ENCODE measurements around the gene ST3GAL3. TPM values are rescaled to one million over a fixed set of nuclear protein-coding genes. Genes with fewer than 3 reads are reported as not detected.
"Not testable (repeated sequence)": the region's sequence is repeated elsewhere in the genome, so short reads cannot be mapped to it uniquely, and the experiment has no call there.

The ST3GAL3 gene
- polyA plus RNA-seq, 2 donors = 3.6 to 4.5 TPM

GRCh38 chr1:43711524-43712386, 4.4 kb downstream of the ST3GAL3 start:
- 55 to 67% methylated on average over 3 of the region's 3 CpGs for WGBS, 2 donors
- H3K4me3 ChIP-seq (ENCODE audit: low read depth in 1 of 2, low read length in 2 of 2) = no peak overlapping the region
- H3K27me3 ChIP-seq (ENCODE audit: control insufficient read depth in 1 of 2, insufficient read depth in 2 of 2, low read length in 2 of 2) = no peaks in the 10 kb centered on the region
- H3K36me3 ChIP-seq (ENCODE audit: control insufficient read depth in 2 of 2, insufficient read depth in 2 of 2, low read length in 1 of 2) = no peaks in the 10 kb centered on the region
- H3K9me3 ChIP-seq (ENCODE audit: control insufficient read depth in 2 of 2, insufficient read depth in 1 of 2, low read depth in 1 of 2, low read length in 1 of 2) = no peaks in the 10 kb centered on the region
- no peaks in the 10 kb centered on the region for H3K4me1 ChIP-seq (ENCODE audit: control insufficient read depth in 2 of 2, insufficient read depth in 2 of 2, low read length in 1 of 2)
- H3K27ac ChIP-seq (ENCODE audit: low read depth in 2 of 2, low read length in 1 of 2) = no peak overlapping the region

- Histone ChIP-seq H3K27me3 (ENCODE audit: control insufficient read depth in 1 of 2, insufficient read depth in 2 of 2, low read length in 2 of 2) (no peaks in the 10 kb centered on the region), H3K4me3 (ENCODE audit: low read depth in 1 of 2, low read length in 2 of 2) (no peak overlapping the region), H3K9me3 (ENCODE audit: control insufficient read depth in 2 of 2, insufficient read depth in 1 of 2, low read depth in 1 of 2, low read length in 1 of 2) (no peaks in the 10 kb centered on the region), H3K4me1 (ENCODE audit: control insufficient read depth in 2 of 2, insufficient read depth in 2 of 2, low read length in 1 of 2) (no peaks in the 10 kb centered on the region), H3K36me3 (ENCODE audit: control insufficient read depth in 2 of 2, insufficient read depth in 2 of 2, low read length in 1 of 2) (no peaks in the 10 kb centered on the region), H3K27ac (ENCODE audit: low read depth in 2 of 2, low read length in 1 of 2) (peak overlapping the region in 1 of 2 donors; percentile 37)
- 79 to 81% methylated on average over 15 of the region's 15 CpGs for WGBS, 2 donors
Measured at GRCh38 chr1:43716559-43717281, 9.4 kb downstream of the ST3GAL3 start.

- 93 to 95% methylated on average over 6 of the region's 6 CpGs for WGBS, 2 donors
- no peaks in the 10 kb centered on the region for H3K27me3 ChIP-seq (ENCODE audit: control insufficient read depth in 1 of 2, insufficient read depth in 2 of 2, low read length in 2 of 2)
- H3K4me1 ChIP-seq (ENCODE audit: control insufficient read depth in 2 of 2, insufficient read depth in 2 of 2, low read length in 1 of 2) = no peaks in the 10 kb centered on the region
- no peaks in the 10 kb centered on the region for H3K36me3 ChIP-seq (ENCODE audit: control insufficient read depth in 2 of 2, insufficient read depth in 2 of 2, low read length in 1 of 2)
- H3K4me3 ChIP-seq (ENCODE audit: low read depth in 1 of 2, low read length in 2 of 2) = no peak overlapping the region
- H3K9me3 ChIP-seq (ENCODE audit: control insufficient read depth in 2 of 2, insufficient read depth in 1 of 2, low read depth in 1 of 2, low read length in 1 of 2) = no peaks in the 10 kb centered on the region
- H3K27ac ChIP-seq (ENCODE audit: low read depth in 2 of 2, low read length in 1 of 2) = no peak overlapping the region
Measured at GRCh38 chr1:43719063-43719462, 11.7 kb downstream of the ST3GAL3 start.

GRCh38 chr1:43719670-43720419, 12.5 kb downstream of the ST3GAL3 start:
- not testable (repeated sequence) for H3K27ac ChIP-seq (ENCODE audit: low read depth in 2 of 2, low read length in 1 of 2); H3K4me1 ChIP-seq (ENCODE audit: control insufficient read depth in 2 of 2, insufficient read depth in 2 of 2, low read length in 1 of 2); H3K36me3 ChIP-seq (ENCODE audit: control insufficient read depth in 2 of 2, insufficient read depth in 2 of 2, low read length in 1 of 2); H3K4me3 ChIP-seq (ENCODE audit: low read depth in 1 of 2, low read length in 2 of 2); H3K27me3 ChIP-seq (ENCODE audit: control insufficient read depth in 1 of 2, insufficient read depth in 2 of 2, low read length in 2 of 2); H3K9me3 ChIP-seq (ENCODE audit: control insufficient read depth in 2 of 2, insufficient read depth in 1 of 2, low read depth in 1 of 2, low read length in 1 of 2)
- 86 to 89% methylated on average over 10 of the region's 10 CpGs for WGBS, 2 donors

GRCh38 chr1:43722810-43723209, 15.5 kb downstream of the ST3GAL3 start:
- WGBS, 2 donors = 98 to 100% methylated on average over 2 of the region's 2 CpGs
- H3K4me1 ChIP-seq (ENCODE audit: control insufficient read depth in 2 of 2, insufficient read depth in 2 of 2, low read length in 1 of 2) = no peaks in the 10 kb centered on the region
- H3K9me3 ChIP-seq (ENCODE audit: control insufficient read depth in 2 of 2, insufficient read depth in 1 of 2, low read depth in 1 of 2, low read length in 1 of 2) = no peaks in the 10 kb centered on the region
- no peaks in the 10 kb centered on the region for H3K27me3 ChIP-seq (ENCODE audit: control insufficient read depth in 1 of 2, insufficient read depth in 2 of 2, low read length in 2 of 2)
- no peak overlapping the region for H3K4me3 ChIP-seq (ENCODE audit: low read depth in 1 of 2, low read length in 2 of 2)
- no peaks in the 10 kb centered on the region for H3K36me3 ChIP-seq (ENCODE audit: control insufficient read depth in 2 of 2, insufficient read depth in 2 of 2, low read length in 1 of 2)
- no peak overlapping the region for H3K27ac ChIP-seq (ENCODE audit: low read depth in 2 of 2, low read length in 1 of 2)

- WGBS, 2 donors = 94% methylated on average over 4 of the region's 4 CpGs
- Histone ChIP-seq H3K36me3 (ENCODE audit: control insufficient read depth in 2 of 2, insufficient read depth in 2 of 2, low read length in 1 of 2) (no peaks in the 10 kb centered on the region), H3K27ac (ENCODE audit: low read depth in 2 of 2, low read length in 1 of 2) (no peak overlapping the region), H3K4me3 (ENCODE audit: low read depth in 1 of 2, low read length in 2 of 2) (no peak overlapping the region), H3K27me3 (ENCODE audit: control insufficient read depth in 1 of 2, insufficient read depth in 2 of 2, low read length in 2 of 2) (no peaks in the 10 kb centered on the region), H3K9me3 (ENCODE audit: control insufficient read depth in 2 of 2, insufficient read depth in 1 of 2, low read depth in 1 of 2, low read length in 1 of 2) (no peaks in the 10 kb centered on the region), H3K4me1 (ENCODE audit: control insufficient read depth in 2 of 2, insufficient read depth in 2 of 2, low read length in 1 of 2) (no peaks in the 10 kb centered on the region)
Measured at GRCh38 chr1:43729816-43730463, 22.6 kb downstream of the ST3GAL3 start.

- Histone ChIP-seq H3K27ac (ENCODE audit: low read depth in 2 of 2, low read length in 1 of 2) (no peak overlapping the region), H3K4me3 (ENCODE audit: low read depth in 1 of 2, low read length in 2 of 2) (no peak overlapping the region), H3K27me3 (ENCODE audit: control insufficient read depth in 1 of 2, insufficient read depth in 2 of 2, low read length in 2 of 2) (no peaks in the 10 kb centered on the region), H3K36me3 (ENCODE audit: control insufficient read depth in 2 of 2, insufficient read depth in 2 of 2, low read length in 1 of 2) (peaks cover 0 to 4% of the 10 kb centered on the region in 2 donors), H3K9me3 (ENCODE audit: control insufficient read depth in 2 of 2, insufficient read depth in 1 of 2, low read depth in 1 of 2, low read length in 1 of 2) (no peaks in the 10 kb centered on the region), H3K4me1 (ENCODE audit: control insufficient read depth in 2 of 2, insufficient read depth in 2 of 2, low read length in 1 of 2) (no peaks in the 10 kb centered on the region)
- 66% methylated on average over 7 of the region's 7 CpGs for WGBS, 2 donors
Measured at GRCh38 chr1:43731867-43732531, 24.7 kb downstream of the ST3GAL3 start.

GRCh38 chr1:43736819-43737218, 29.5 kb downstream of the ST3GAL3 start:
- WGBS, 2 donors = 75 to 84% methylated on average over 2 of the region's 2 CpGs
- H3K4me1 ChIP-seq (ENCODE audit: control insufficient read depth in 2 of 2, insufficient read depth in 2 of 2, low read length in 1 of 2) = no peaks in the 10 kb centered on the region
- no peak overlapping the region for H3K27ac ChIP-seq (ENCODE audit: low read depth in 2 of 2, low read length in 1 of 2)

GRCh38 chr1:43742026-43742425, 34.7 kb downstream of the ST3GAL3 start:
- Histone ChIP-seq H3K9me3 (ENCODE audit: control insufficient read depth in 2 of 2, insufficient read depth in 1 of 2, low read depth in 1 of 2, low read length in 1 of 2) (no peaks in the 10 kb centered on the region), H3K4me3 (ENCODE audit: low read depth in 1 of 2, low read length in 2 of 2) (no peak overlapping the region), H3K27ac (ENCODE audit: low read depth in 2 of 2, low read length in 1 of 2) (no peak overlapping the region), H3K36me3 (ENCODE audit: control insufficient read depth in 2 of 2, insufficient read depth in 2 of 2, low read length in 1 of 2) (no peaks in the 10 kb centered on the region), H3K4me1 (ENCODE audit: control insufficient read depth in 2 of 2, insufficient read depth in 2 of 2, low read length in 1 of 2) (no peaks in the 10 kb centered on the region), H3K27me3 (ENCODE audit: control insufficient read depth in 1 of 2, insufficient read depth in 2 of 2, low read length in 2 of 2) (no peaks in the 10 kb centered on the region)
- 85 to 87% methylated on average over 4 of the region's 4 CpGs for WGBS, 2 donors

More at GRCh38 chr1:43736819-43737218, 29.5 kb downstream of the ST3GAL3 start:
- no peaks in the 10 kb centered on the region for H3K9me3 ChIP-seq (ENCODE audit: control insufficient read depth in 2 of 2, insufficient read depth in 1 of 2, low read depth in 1 of 2, low read length in 1 of 2)
- peaks cover 0 to 4% of the 10 kb centered on the region in 2 donors for H3K36me3 ChIP-seq (ENCODE audit: control insufficient read depth in 2 of 2, insufficient read depth in 2 of 2, low read length in 1 of 2)
- no peak overlapping the region for H3K4me3 ChIP-seq (ENCODE audit: low read depth in 1 of 2, low read length in 2 of 2)
- H3K27me3 ChIP-seq (ENCODE audit: control insufficient read depth in 1 of 2, insufficient read depth in 2 of 2, low read length in 2 of 2) = no peaks in the 10 kb centered on the region
